ENCODE results near the gene CDH23. TPM values are rescaled to one million over a fixed set of nuclear protein-coding genes. Genes with fewer than 3 reads are reported as not detected.

The CDH23 gene
- total and polyA plus RNA-seq, 9 of the 15 experiments (the other 6 are each of a cell fraction or from before 2014, with no cell fraction given) = 0.18 to 1.2 (median 0.47) TPM

- TF ChIP-seq HMBOX1 (IDR thresholded peaks at IDR 0.05) = peak; percentile 64; the same call in 1 of the 2 replicates
- peak; percentile 61; the same call in 1 of the 2 replicates for TF ChIP-seq THRAP3 (IDR thresholded peaks at IDR 0.05; ENCODE audit: borderline replicate concordance)
- peak; percentile 38; the same call in 1 of the 2 replicates for TF ChIP-seq CTBP1 (IDR thresholded peaks at IDR 0.05; ENCODE audit: borderline replicate concordance)
- peak; percentile 48 for TF ChIP-seq GATA2 (CRISPR knock-in tag; IDR thresholded peaks at IDR 0.05)
- no peak for TF ChIP-seq POLR2AphosphoS2 (IDR thresholded peaks at IDR 0.05; ENCODE audit: low read length)
- no peak for TF ChIP-seq POLR2G (IDR thresholded peaks at IDR 0.05; ENCODE audit: low read depth, low read length)
- TF ChIP-seq TAF9B (IDR thresholded peaks at IDR 0.05; ENCODE audit: partially characterized antibody) = no peak
- no peak for TF ChIP-seq NFATC3 (IDR thresholded peaks at IDR 0.05)
- TF ChIP-seq ARID2 (IDR thresholded peaks at IDR 0.05) = no peak
- TF ChIP-seq FOXO4 (CRISPR knock-in tag; IDR thresholded peaks at IDR 0.05) = no peak
- no peak for TF ChIP-seq DIDO1 (tag; IDR thresholded peaks at IDR 0.05; ENCODE audit: low read depth)
- peak; percentile 95 for TF ChIP-seq ZFP36 (IDR thresholded peaks at IDR 0.05; ENCODE audit: low read depth, low read length, partially characterized antibody)
- TF ChIP-seq ARID4B (CRISPR knock-in tag; IDR thresholded peaks at IDR 0.05) = no peak
- TF ChIP-seq ETV6 (IDR thresholded peaks at IDR 0.05; ENCODE audit: borderline replicate concordance in 1 of 2, low read depth in 2 of 2, low read length in 1 of 2) = peak in 1 of 2 experiments; percentile 75; a peak in 1 of 4 replicates
- TF ChIP-seq ETV6 (CRISPR knock-in tag; IDR thresholded peaks at IDR 0.05; ENCODE audit: borderline replicate concordance) = no peak
- TF ChIP-seq CBX1 (IDR thresholded peaks at IDR 0.05; ENCODE audit: low read depth) = peak; percentile 96
- no peak for TF ChIP-seq HNRNPUL1 (IDR thresholded peaks at IDR 0.05; ENCODE audit: low read length)
- no peak for TF ChIP-seq HBP1 (CRISPR knock-in tag; IDR thresholded peaks at IDR 0.05)
- TF ChIP-seq ELF4 (CRISPR knock-in tag; IDR thresholded peaks at IDR 0.05) = no peak
Measured at GRCh38 chr10:71359364-71360046, 37.2 kb upstream of the CDH23 start (continued).
